Activated T-cell treated with anti-CD3 and anti-CD28 coated beads, Interleukin-2, amount 50 U/mL, for 72 hours (primary cell): Measurements from ENCODE around the gene XYLT2. TPM values are rescaled to one million over a fixed set of nuclear protein-coding genes. Genes with fewer than 3 reads are reported as not detected.

Experiments
- ATAC-seq, 2 donors: fragments of 150-1000 bp; cut with Tn5 transposase; replicated peaks in 1 of 2; 2 replicates each; pipeline ENCODE4 v1.10.0; 2021; ENCODE audit warnings: moderate library complexity in 2 of 2, mild to moderate bottlenecking in 1 of 2
- DNase-seq, 2 donors: peaks; one replicate each; pipeline ENCODE4 v3.0.0; 2021 to 2022; ENCODE audit warnings: mixed read lengths in 1 of 2
- H3K27ac Mint-ChIP-seq: one replicate; pipeline ENCODE4 v1.8.0; 2022; ENCODE audit warnings: mild to moderate bottlenecking, moderate library complexity, mixed read lengths
- H3K27me3 Mint-ChIP-seq: one replicate; pipeline ENCODE4 v1.8.0; 2022; ENCODE audit warnings: low read depth, mixed read lengths
- H3K36me3 Mint-ChIP-seq, 2 donors: one replicate each; pipeline ENCODE4 v1.8.0; 2022; ENCODE audit warnings: mixed read lengths in 2 of 2, mild to moderate bottlenecking in 1 of 2; ENCODE audit not compliant: insufficient read depth in 2 of 2
- H3K4me1 Mint-ChIP-seq: one replicate; pipeline ENCODE4 v1.8.0; 2022; ENCODE audit warnings: low read depth, mixed read lengths
- H3K4me3 Mint-ChIP-seq, 2 donors: one replicate each; pipeline ENCODE4 v1.8.0; 2022; ENCODE audit warnings: mild to moderate bottlenecking in 2 of 2, mixed read lengths in 2 of 2, moderate library complexity in 2 of 2
- H3K9me3 Mint-ChIP-seq, 2 donors: one replicate each; pipeline ENCODE4 v1.8.0; 2022; ENCODE audit warnings: mixed read lengths in 2 of 2
- total RNA-seq, 2 donors: library from RNA; stranded (reverse); gene quantifications; one replicate each; pipeline ENCODE4 v1.2.3, GENCODE V29; 2022

XYLT2 gene
- total RNA-seq, 2 donors from 2014 or later = 24.2 to 43.8 TPM

DNA sequence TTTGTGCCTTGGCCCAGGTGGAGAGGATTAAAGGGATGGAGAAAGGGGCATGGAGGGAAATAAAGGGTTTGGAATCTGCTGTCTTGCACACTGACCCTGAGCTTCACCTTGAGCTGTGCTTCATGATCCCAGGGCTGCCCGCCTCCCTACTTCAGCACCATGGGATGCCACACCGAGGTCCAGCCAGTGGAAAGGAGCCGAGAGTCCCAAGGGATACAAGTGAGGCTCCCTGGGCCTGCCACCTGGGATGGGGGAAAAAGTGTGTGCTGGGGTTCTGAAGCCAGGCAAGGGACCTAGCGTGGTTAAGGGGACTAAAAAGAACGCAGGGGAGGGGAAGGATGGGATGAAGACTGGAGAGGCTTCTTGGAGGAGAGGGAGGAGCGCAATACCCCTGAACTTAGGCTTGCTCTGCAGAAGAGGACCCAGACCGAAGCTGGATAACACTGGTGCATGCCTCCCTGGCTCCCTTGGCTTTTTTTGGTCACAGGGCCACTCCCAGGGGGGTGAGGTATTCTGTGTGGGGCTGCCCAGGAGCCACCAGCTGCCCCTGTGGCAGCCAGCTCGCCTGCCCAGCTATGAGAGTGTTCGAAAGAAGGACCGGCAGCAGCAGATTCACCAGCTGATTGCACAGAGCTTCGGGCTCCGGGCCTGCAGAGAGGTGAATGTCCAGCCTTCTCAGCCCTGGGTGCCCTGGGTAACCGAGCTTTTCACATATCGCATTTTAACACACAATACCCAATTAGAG is 19.9 kb downstream of the XYLT2 start:
- H3K9me3 Mint-ChIP-seq = no peaks in the 10 kb centered on the region
- H3K36me3 Mint-ChIP-seq = peaks cover 0 to 13% of the 10 kb centered on the region in 2 donors
- ATAC-seq (no peak), DNase-seq (no peak)
- H3K27ac Mint-ChIP-seq = no peak overlapping the region
- H3K4me1 Mint-ChIP-seq = peaks cover 10% of the 10 kb centered on the region
- H3K27me3 Mint-ChIP-seq = no peaks in the 10 kb centered on the region
- no peak overlapping the region for H3K4me3 Mint-ChIP-seq

- DNase-seq (no peak), ATAC-seq (no peak)
- H3K4me3 Mint-ChIP-seq = no peak overlapping the region
- no peaks in the 10 kb centered on the region for H3K27me3 Mint-ChIP-seq
- H3K36me3 Mint-ChIP-seq = peaks cover 2 to 20% of the 10 kb centered on the region in 2 donors
- H3K9me3 Mint-ChIP-seq = no peaks in the 10 kb centered on the region
- peaks cover 17% of the 10 kb centered on the region for H3K4me1 Mint-ChIP-seq
- H3K27ac Mint-ChIP-seq = no peak overlapping the region
Observed at GRCh38 chr17:50367401-50367800, 21.5 kb downstream of the XYLT2 start.

- H3K27ac Mint-ChIP-seq = no peak overlapping the region
- H3K9me3 Mint-ChIP-seq = no peaks in the 10 kb centered on the region
- ATAC-seq = no peak
- no peaks in the 10 kb centered on the region for H3K27me3 Mint-ChIP-seq
- H3K4me3 Mint-ChIP-seq = no peak overlapping the region
- H3K4me1 Mint-ChIP-seq = peaks cover 33% of the 10 kb centered on the region
- no peak for DNase-seq
- peaks cover 5 to 28% of the 10 kb centered on the region in 2 donors for H3K36me3 Mint-ChIP-seq
Observed at GRCh38 chr17:50370052-50370451, 24.1 kb downstream of the XYLT2 start.

GRCh38 chr17:50371526-50371925 is 25.6 kb downstream of the XYLT2 start:
- H3K4me1 Mint-ChIP-seq = peaks cover 33% of the 10 kb centered on the region
- peak overlapping the region; percentile 94 to 99 for H3K4me3 Mint-ChIP-seq
- H3K27me3 Mint-ChIP-seq = no peaks in the 10 kb centered on the region
- DNase-seq (no peak), ATAC-seq (no peak)
- no peaks in the 10 kb centered on the region for H3K9me3 Mint-ChIP-seq
- peaks cover 9 to 36% of the 10 kb centered on the region in 2 donors for H3K36me3 Mint-ChIP-seq
- H3K27ac Mint-ChIP-seq = peak overlapping the region; percentile 97

- Mint-ChIP-seq H3K4me3 (peak overlapping the region; percentile 94 to 99), H3K4me1 (peaks cover 33% of the 10 kb centered on the region), H3K36me3 (peaks cover 9 to 36% of the 10 kb centered on the region in 2 donors), H3K27me3 (no peaks in the 10 kb centered on the region), H3K9me3 (no peaks in the 10 kb centered on the region), H3K27ac (peak overlapping the region; percentile 97)
- ATAC-seq (no peak), DNase-seq (no peak)
Observed at GRCh38 chr17:50372222-50372757, 26.4 kb downstream of the XYLT2 start.

GRCh38 chr17:50372758-50373556 is 27.0 kb downstream of the XYLT2 start, which contains the start of the genes EME1 and MRPL27:
EME1 (plus strand) TSS chr17:50373229; CDS start chr17:50375209, 1,980 bp downstream.
MRPL27 (minus strand) TSS chr17:50373184; CDS start chr17:50373170, 14 bp downstream.
- H3K4me3 Mint-ChIP-seq = peak within 1 kb of the TSS; percentile 94 to 99

DNA sequence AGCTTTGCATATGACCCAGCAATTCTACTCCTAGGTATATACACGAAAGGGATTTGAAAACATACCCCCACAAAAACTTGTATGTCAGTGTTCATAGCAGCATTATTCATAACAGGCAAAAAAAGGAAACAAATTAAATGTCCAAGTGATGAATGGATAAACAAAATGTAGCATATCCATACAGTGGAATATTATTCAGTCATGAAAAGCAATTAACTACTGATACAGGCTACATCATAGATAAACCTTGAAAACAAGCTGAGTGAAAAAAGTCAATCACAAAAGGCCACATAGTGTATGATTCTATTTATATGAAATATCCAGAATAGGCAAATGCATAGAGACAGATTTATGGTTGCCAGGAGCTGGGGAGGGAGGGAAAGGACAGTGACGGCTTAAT is 27.8 kb downstream of the XYLT2 start:
- DNase-seq (no peak), ATAC-seq (no peak)
- Mint-ChIP-seq H3K27ac (peak overlapping the region; percentile 97), H3K36me3 (peaks cover 12 to 30% of the 10 kb centered on the region in 2 donors), H3K4me3 (peak overlapping the region; percentile 94 to 99), H3K9me3 (no peaks in the 10 kb centered on the region), H3K4me1 (peaks cover 33% of the 10 kb centered on the region), H3K27me3 (no peaks in the 10 kb centered on the region)

More at GRCh38 chr17:50372758-50373556, 27.0 kb downstream of the XYLT2 start, which contains the start of the genes EME1 and MRPL27:
- Mint-ChIP-seq H3K27me3 (no peaks in the 10 kb centered on the region), H3K36me3 (peaks cover 9 to 31% of the 10 kb centered on the region in 2 donors), H3K9me3 (no peaks in the 10 kb centered on the region), H3K4me1 (peaks cover 33% of the 10 kb centered on the region), H3K27ac (peak within 1 kb of the TSS; percentile 97)
- ATAC-seq = peak; percentile 95
- peak; percentile 85 to 88 for DNase-seq

DNA sequence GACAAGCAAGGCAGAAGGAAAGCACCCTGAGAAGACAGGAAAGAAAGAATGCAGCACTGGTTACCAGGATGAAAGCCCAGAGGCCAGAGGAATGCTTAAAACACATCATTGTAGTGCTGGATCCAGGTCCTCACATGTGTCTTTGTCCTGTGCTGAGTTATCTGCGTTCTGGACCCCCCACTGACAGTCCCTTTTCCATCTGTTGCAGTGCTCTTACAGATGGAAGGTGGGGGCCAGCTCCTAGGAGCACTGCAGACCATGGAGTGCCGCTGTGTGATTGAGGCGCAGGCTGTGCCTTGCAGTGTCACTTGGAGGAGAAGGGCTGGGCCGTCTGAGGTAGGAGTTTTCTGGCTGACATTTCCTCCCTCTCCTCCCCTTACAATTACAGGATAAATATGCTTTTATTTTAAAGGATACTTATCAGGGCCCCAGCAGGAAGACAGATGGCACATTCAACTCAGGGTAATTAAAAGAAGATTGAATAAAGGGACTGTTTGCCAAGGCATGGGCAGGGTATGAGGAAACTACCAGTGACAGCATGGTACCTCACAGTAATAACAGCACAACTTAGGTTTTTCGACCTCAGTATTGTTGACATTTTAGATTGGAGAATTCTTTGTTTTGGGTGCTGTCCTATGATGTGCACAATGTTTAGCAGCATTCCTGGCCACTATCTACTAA is 30.1 kb downstream of the XYLT2 start:
- no peak overlapping the region for H3K27ac Mint-ChIP-seq
- no peaks in the 10 kb centered on the region for H3K27me3 Mint-ChIP-seq
- peaks cover 32% of the 10 kb centered on the region for H3K4me1 Mint-ChIP-seq
- H3K4me3 Mint-ChIP-seq = no peak overlapping the region
- H3K9me3 Mint-ChIP-seq = no peaks in the 10 kb centered on the region
- DNase-seq (no peak), ATAC-seq (no peak)
- peaks cover 12 to 29% of the 10 kb centered on the region in 2 donors for H3K36me3 Mint-ChIP-seq

DNA sequence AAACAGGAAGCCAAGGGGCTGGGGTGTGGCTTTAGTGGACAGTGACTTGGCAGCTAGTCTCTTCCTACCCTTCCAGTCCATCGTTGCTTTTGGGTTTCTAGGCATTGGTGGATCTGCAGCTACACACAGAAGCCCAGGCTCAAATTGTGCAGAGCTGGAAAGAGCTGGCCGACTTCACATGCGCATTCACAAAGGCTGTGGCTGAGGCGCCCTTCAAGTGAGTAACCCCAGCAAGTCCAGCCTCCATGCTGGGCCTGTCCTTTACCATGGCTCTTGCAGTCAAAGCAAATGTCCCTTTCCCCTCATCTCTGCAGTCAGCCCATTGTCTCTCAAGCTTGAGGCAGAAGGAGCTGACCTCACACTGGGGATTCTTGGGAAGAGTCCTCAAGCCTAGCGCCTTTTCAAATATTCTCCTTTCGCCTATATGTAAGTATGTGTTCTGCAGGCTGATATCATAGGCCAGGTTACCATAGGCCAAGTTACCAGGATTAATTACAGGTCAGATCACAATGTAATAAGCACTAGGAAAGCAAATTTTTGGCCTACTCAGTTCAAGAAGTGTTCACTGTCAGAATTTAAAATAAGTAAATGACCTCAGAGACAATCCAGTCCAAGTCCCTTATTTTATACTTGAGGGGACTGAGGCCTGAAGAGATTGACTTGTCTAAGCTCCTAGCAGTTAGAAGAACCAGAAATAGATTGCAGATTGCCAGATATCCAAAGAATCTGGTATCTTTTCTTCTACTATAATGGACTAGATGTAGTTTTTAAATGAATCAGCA is 33.6 kb downstream of the XYLT2 start:
- no peak overlapping the region for H3K27ac Mint-ChIP-seq
- peaks cover 8 to 28% of the 10 kb centered on the region in 2 donors for H3K36me3 Mint-ChIP-seq
- no peaks in the 10 kb centered on the region for H3K9me3 Mint-ChIP-seq
- DNase-seq (no peak), ATAC-seq (no peak)
- H3K27me3 Mint-ChIP-seq = no peaks in the 10 kb centered on the region
- no peaks in the 10 kb centered on the region for H3K4me1 Mint-ChIP-seq
- H3K4me3 Mint-ChIP-seq = no peak overlapping the region

GRCh38 chr17:50380369-50381259 is 34.7 kb downstream of the XYLT2 start:
- ATAC-seq (no peak), DNase-seq (no peak)
- peaks cover 7 to 30% of the 10 kb centered on the region in 2 donors for H3K36me3 Mint-ChIP-seq
- H3K4me3 Mint-ChIP-seq = no peak overlapping the region
- no peak overlapping the region for H3K27ac Mint-ChIP-seq
- no peaks in the 10 kb centered on the region for H3K4me1 Mint-ChIP-seq
- no peaks in the 10 kb centered on the region for H3K9me3 Mint-ChIP-seq
- H3K27me3 Mint-ChIP-seq = no peaks in the 10 kb centered on the region

- H3K36me3 Mint-ChIP-seq = peaks cover 6 to 28% of the 10 kb centered on the region in 2 donors
- H3K27ac Mint-ChIP-seq = no peak overlapping the region
- DNase-seq (no peak), ATAC-seq (no peak)
- no peaks in the 10 kb centered on the region for H3K9me3 Mint-ChIP-seq
- H3K4me1 Mint-ChIP-seq = no peaks in the 10 kb centered on the region
- no peaks in the 10 kb centered on the region for H3K27me3 Mint-ChIP-seq
- no peak overlapping the region for H3K4me3 Mint-ChIP-seq
Observed at GRCh38 chr17:50381260-50381815, 35.4 kb downstream of the XYLT2 start.
